Kidney capillary endothelial cell (primary cell): ENCODE data around the gene ZC3H7B.
"Not testable (repeated sequence)": the region's sequence is repeated elsewhere in the genome, so short reads cannot be mapped to it uniquely, and the experiment has no call there.

Source experiments
- DNase-seq: peaks from one replicate; pipeline ENCODE4 v3.0.0-alpha.2; 2018; ENCODE audit warnings: low spot score

Gene ZC3H7B

DNA sequence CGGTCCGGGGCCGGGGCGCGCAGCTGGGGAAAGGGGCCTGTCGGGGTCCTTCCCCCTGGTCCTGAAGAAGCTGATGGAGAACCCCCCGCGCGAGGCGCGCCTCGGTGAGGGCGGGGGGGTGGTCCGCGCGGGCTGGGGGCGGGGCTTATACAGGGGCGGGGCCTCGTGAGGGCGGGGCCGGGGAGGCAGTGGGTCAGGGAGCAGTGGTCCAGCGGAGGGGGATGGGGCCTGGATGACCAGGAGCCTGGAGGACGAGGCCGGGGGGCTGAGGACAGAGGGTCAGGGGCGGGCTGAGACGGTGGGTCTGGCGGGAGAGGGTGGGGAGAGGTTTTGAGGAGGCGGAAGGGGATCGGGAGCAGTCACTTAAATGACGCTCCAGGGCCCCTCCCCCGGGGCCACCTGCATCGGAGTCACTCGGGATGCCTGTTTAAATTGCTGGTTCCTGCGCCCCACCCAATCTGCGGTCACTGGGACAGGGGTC lies 80.8 kb downstream of the ZC3H7B start:
- DNase-seq = no peak

DNA sequence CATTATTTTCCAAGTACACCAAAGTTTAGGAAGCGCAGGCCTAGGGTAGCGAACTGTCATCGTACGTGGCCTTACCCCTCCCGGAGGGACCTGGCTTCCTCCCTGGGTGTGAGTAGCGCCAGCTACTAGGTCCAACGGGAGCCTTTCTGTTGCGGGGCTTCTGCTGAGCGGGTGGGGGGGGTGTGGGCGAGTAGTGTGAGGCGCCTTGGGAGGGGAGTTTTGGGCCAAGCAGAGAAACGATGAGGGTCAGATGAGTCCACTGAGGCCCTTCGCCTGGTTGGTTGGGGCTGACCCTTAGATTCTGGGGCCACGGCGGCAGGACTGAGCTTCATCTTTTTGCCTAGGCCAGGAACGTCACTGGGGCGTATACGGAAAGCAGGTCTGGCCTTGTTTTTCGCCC lies 81.3 kb downstream of the ZC3H7B start:
- no peak for DNase-seq

DNA sequence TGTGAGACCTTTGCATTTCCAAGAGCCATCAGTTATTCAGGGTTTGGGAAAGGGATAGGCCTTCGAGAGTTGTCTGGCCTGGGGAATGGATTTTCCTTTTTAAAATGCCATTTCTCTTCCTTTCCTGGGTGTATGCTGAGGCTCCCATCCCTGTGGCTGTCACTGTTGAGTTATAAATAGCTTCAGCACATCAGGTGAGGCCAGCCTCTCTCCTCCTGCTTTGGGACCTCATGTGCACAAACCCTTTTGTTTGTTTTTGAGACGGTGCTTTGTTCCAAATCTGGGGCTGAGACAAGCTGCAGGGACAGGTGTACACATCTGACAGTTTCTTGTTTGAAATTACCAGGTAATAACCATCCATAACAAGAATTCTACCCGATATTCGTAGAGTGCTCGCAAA lies 81.8 kb downstream of the ZC3H7B start:
- no peak for DNase-seq

GRCh38 chr22:41384128-41384527 lies 82.8 kb downstream of the ZC3H7B start:
- no peak for DNase-seq

DNA sequence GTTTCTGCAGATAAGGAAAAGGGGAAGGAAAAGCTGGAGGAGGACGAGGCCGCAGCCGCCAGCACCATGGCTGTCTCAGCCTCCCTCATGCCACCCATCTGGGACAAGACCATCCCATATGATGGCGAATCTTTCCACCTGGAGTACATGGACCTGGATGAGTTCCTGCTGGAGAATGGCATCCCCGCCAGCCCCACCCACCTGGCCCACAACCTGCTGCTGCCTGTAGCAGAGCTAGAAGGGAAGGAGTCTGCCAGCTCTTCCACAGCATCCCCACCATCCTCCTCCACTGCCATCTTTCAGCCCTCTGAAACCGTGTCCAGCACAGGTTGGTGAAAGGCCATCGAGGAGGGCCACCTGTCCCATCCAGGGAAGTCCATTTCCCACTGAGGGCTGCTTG lies 86.0 kb downstream of the ZC3H7B start:
- no peak for DNase-seq

DNA sequence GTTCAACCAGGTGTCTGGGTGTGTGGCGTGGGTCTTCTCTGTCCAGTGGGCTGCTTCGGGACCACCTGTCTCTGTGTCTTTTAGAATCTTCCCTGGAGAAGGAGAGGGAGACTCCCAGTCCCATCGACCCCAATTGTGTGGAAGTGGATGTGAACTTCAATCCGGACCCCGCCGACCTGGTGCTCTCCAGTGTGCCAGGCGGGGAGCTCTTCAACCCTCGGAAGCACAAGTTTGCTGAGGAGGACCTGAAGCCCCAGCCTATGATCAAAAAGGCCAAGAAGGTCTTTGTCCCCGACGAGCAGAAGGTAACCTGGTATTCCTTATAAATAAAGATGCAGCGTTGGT lies 92.7 kb downstream of the ZC3H7B start:
- no peak for DNase-seq

GRCh38 chr22:41395531-41396240 lies 94.4 kb downstream of the ZC3H7B start:
- DNase-seq = no peak

- no peak for DNase-seq
Observed at GRCh38 chr22:41397143-41397811, 96.0 kb downstream of the ZC3H7B start.

- no peak for DNase-seq
Observed at GRCh38 chr22:41398921-41399320, 97.6 kb downstream of the ZC3H7B start.

- DNase-seq = no peak
Observed at GRCh38 chr22:41401781-41402648, 100.7 kb downstream of the ZC3H7B start.

GRCh38 chr22:41402851-41403250 lies 101.5 kb downstream of the ZC3H7B start:
- not testable (repeated sequence) for DNase-seq

DNA sequence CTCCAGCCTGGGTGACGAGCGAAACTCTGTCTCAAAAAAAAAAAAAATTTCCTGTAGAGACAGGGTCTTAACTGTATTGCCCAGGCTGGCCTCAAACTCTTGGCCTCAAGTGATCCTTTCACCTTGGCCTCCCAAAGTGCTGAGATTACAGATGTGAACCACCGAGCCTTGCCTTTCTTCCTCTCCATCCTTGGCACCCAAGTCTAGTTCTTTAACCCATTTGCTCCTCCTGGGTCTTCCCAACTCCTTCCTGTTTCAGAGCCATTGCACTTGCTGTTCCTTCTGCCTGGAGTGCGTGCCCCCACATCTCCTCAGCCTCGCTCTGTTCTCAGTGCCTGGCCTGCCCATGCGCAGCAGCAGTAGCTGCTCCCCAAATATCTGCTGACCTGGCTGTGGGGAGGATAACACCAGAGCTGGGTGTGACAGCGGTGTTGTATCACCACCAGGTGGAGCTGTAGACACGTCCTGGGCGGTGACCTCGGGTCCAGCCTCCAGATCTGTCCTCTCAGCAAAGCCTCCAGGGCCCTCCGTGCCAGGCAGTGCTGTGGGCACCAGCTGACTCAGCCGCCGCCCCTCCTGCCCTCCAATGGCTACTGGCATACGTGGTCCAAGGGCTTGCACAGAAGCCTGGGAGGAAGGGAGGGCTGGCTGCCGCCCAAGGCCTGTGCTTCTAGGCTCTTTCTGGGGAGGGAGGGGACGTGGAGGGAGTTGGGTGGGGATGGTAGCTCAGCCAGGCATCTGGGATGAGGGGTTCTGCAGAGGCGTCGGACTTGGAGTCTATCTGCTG lies 102.4 kb downstream of the ZC3H7B start:
- peak; percentile 87 for DNase-seq

GRCh38 chr22:41405588-41405987 lies 104.3 kb downstream of the ZC3H7B start:
- no peak for DNase-seq

DNA sequence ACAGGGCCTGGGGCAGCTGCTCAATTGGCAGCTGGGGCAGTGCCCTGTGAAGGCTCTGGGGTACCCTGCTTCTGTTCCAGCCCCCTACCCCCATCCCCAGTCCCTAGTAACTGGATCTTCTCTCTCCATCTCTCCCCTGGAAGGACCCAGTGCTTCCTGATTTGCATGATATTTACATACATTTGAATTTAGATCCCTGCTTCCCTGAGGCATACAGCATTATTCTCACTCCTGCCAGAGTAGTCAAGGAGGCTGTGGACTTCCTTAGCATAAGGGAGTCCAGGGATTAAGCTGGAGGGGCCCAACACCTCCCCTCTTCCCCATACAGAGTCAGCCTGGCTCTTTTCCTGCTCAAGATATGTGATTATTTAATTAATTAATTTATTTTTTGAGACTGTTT lies 105.1 kb downstream of the ZC3H7B start:
- DNase-seq = no peak

GRCh38 chr22:41407433-41407832 lies 106.1 kb downstream of the ZC3H7B start:
- no peak for DNase-seq

- no peak for DNase-seq
Observed at GRCh38 chr22:41408665-41409064, 107.3 kb downstream of the ZC3H7B start.
